Stomach (tissue), 9 donors: Measurements from ENCODE around the gene C3orf22. TPM values are rescaled to one million over a fixed set of nuclear protein-coding genes. Genes with fewer than 3 reads are reported as not detected.

Experiments used
- DNase-seq, 2 donors: peaks; one replicate each; pipeline versions ENCODE4 v3.0.0 to v3.0.0-alpha.2; 2013 to 2019
- H3K27ac ChIP-seq, 5 donors: fragments of 200-600 bp in 4 of 5; sonication (generic) in 4 of 5; one replicate each; pipeline ENCODE4 v1.5.1; 2013 to 2019; ENCODE audit warnings: mild to moderate bottlenecking in 1 of 5, moderate library complexity in 1 of 5
- H3K27me3 ChIP-seq, 3 donors: fragments of 200-600 bp; sonication (generic); one replicate each; pipeline ENCODE4 v1.5.1; 2017 to 2019; ENCODE audit warnings: mixed run types in 1 of 3
- H3K36me3 ChIP-seq, 4 donors: fragments of 200-600 bp; sonication (generic); 1 replicate in 3 of 4; 2 replicates in 1 of 4; pipeline ENCODE4 v1.5.1; 2016 to 2019
- H3K4me1 ChIP-seq, 4 donors: fragments of 200-600 bp; sonication (generic); one replicate each; pipeline ENCODE4 v1.5.1; 2016 to 2019
- H3K4me3 ChIP-seq, 4 donors: fragments of 200-600 bp; sonication (generic) in 3 of 4; one replicate each; pipeline ENCODE4 v1.5.1; 2016 to 2019; ENCODE audit warnings: mild to moderate bottlenecking in 1 of 4
- H3K9me3 ChIP-seq, 4 donors: fragments of 200-600 bp; sonication (generic); one replicate each; pipeline ENCODE4 v1.5.1; 2016 to 2019
- EP300 ChIP-seq: sonication (generic); formaldehyde crosslinking; IDR thresholded peaks from one replicate; pipeline ENCODE4 v1.6.1; 2017; ENCODE audit warnings: antibody characterized with exemption
- POLR2A ChIP-seq, 4 donors: fragments of 450-650 bp; IDR thresholded peaks; one replicate each; pipeline ENCODE4 v1.6.1; 2016; ENCODE audit warnings: antibody characterized with exemption in 4 of 4, control low read depth in 2 of 4, mild to moderate bottlenecking in 1 of 4, moderate library complexity in 1 of 4
- POLR2AphosphoS5 ChIP-seq, 3 donors: sonication (generic); formaldehyde crosslinking; IDR thresholded peaks; one replicate each; pipeline ENCODE4 v1.6.1; 2016; ENCODE audit warnings: antibody characterized with exemption in 3 of 3
- WGBS, 5 donors: extraction: QIAGEN DNeasy Blood & Tissue Kit in 3 of 5; methylation state at CpG; one replicate each; pipeline versions ENCODE4 v1.1.5 to v1.1.7; 2013 to 2018; 5-methylcytosine and 5-hydroxymethylcytosine counted together
- intact Hi-C: fragments of 100-400 bp; cut with DNase I; formaldehyde crosslinking; loops from one replicate; pipeline ENCODE4 v1.15.1; 2023; ENCODE audit warnings: low total_unique reads
- polyA plus RNA-seq, 3 donors: library from polyadenylated mRNA; stranded (reverse); fragments of 200-250 nt; gene quantifications; one replicate each; pipeline ENCODE4 v1.2.3, GENCODE V29; 2013
- total RNA-seq, 5 donors: library from RNA; depleted of rRNA; stranded (reverse); fragments of >200 nt; gene quantifications; one replicate each; pipeline versions ENCODE4 v1.1.0 to v1.2.3, GENCODE V29; 2014 to 2016
- TF ChIP-seq, protein P1 (sequence below), 7 experiments: fragments of 450-650 bp in 4 of 7; fragments of 200-600 bp in 3 of 7; sonication (generic) in 3 of 7; IDR thresholded peaks; one replicate each; pipeline ENCODE4 v1.5.1; 2016 to 2019; ENCODE audit warnings: antibody characterized with exemption in 7 of 7, control low read depth in 2 of 7, mild to moderate bottlenecking in 1 of 7
- donor health status: healthy with polysubstance abuse.
- donor health status: Bipolar disorder and iron deficiency.
- donor health status: healthy.

Gene C3orf22
- total and polyA plus RNA-seq, 8 donors, result not detected

DNA sequence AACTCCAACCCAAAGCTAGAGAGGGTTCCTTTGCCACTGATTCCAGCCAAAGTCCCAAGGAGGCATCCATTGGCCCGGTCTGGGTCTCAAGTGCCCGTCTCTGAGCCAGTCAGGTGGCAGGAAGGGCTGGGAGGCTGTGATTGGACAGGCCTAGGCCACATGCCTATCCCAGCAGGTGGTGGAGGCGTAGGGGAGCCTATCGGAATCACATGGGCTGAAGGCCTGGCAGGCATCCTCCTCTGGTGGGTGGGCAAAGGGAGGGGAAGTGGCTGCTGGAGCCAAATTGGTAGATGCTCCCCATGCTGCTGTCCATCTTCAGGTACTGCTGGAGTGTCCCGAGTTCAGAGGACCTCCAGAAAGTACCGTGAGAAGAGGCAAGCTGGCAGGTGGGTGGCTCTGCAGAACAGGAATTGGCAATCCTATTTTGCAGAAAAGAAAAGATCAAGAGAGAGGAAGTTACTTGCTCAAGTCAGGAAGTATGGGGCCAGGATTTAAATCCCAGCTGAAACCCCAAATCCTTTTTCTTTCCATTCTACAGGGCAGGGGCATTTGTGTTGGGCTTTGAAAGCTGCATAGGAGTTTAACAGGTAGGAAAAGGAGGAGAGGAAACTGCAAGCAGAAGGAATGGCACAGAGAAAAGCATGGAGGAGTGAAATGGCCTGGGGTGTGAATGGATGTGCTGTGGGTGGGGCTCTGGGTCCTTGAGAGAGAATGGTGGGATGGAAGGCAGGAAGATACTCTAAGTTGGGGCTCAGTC is 31.1 kb downstream of the C3orf22 start:
- H3K4me3 ChIP-seq, result no peak overlapping the region
- WGBS, 5 donors, result 71 to 82% (median 81%) methylated on average over 6 of the region's 6 CpGs
- no peaks in the 10 kb centered on the region for H3K36me3 ChIP-seq
- intact Hi-C loops, result no loop called here
- H3K9me3 ChIP-seq, result no peaks in the 10 kb centered on the region
- no peak for DNase-seq
- TF ChIP-seq POLR2AphosphoS5 (IDR thresholded peaks at IDR 0.05), result no peak
- TF ChIP-seq EP300, result no peak
- TF ChIP-seq POLR2A (IDR thresholded peaks at IDR 0.05), result no peak
- TF ChIP-seq, protein P1, sequence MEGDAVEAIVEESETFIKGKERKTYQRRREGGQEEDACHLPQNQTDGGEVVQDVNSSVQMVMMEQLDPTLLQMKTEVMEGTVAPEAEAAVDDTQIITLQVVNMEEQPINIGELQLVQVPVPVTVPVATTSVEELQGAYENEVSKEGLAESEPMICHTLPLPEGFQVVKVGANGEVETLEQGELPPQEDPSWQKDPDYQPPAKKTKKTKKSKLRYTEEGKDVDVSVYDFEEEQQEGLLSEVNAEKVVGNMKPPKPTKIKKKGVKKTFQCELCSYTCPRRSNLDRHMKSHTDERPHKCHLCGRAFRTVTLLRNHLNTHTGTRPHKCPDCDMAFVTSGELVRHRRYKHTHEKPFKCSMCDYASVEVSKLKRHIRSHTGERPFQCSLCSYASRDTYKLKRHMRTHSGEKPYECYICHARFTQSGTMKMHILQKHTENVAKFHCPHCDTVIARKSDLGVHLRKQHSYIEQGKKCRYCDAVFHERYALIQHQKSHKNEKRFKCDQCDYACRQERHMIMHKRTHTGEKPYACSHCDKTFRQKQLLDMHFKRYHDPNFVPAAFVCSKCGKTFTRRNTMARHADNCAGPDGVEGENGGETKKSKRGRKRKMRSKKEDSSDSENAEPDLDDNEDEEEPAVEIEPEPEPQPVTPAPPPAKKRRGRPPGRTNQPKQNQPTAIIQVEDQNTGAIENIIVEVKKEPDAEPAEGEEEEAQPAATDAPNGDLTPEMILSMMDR (IDR thresholded peaks at IDR 0.05), result no peak
- no peak overlapping the region for H3K27ac ChIP-seq
- H3K27me3 ChIP-seq, result peaks cover 0 to 41% (median 20%) of the 10 kb centered on the region in 3 donors
- H3K4me1 ChIP-seq, result peaks cover 14 to 32% (median 18%) of the 10 kb centered on the region in 4 donors

DNA sequence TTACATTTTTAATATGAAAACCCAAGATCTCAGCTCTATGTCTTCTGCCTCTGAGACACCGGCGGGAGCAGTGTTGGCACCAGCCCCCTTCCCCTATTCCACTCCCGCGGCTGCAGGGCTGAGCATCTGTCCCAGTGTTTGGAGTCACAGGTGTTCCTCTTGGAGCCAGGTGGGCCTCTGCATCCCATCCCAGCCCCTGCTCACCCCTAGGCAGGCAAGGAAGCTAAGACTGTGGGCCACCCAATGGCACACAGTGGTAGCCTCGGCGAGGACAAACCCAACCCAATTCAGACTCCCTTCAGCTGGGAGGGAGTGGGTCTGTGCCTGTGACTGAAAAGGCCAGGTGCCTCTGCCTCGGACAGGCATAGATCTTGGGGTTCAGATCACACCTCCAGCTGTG is 31.7 kb downstream of the C3orf22 start:
- no peaks in the 10 kb centered on the region for H3K9me3 ChIP-seq
- H3K4me1 ChIP-seq, result peaks cover 14 to 36% (median 22%) of the 10 kb centered on the region in 4 donors
- H3K36me3 ChIP-seq, result no peaks in the 10 kb centered on the region
- H3K27me3 ChIP-seq, result peaks cover 0 to 45% (median 20%) of the 10 kb centered on the region in 3 donors
- TF ChIP-seq EP300 (no peak), POLR2AphosphoS5 (IDR thresholded peaks at IDR 0.05) (no peak), POLR2A (IDR thresholded peaks at IDR 0.05) (no peak)
- TF ChIP-seq, protein P1 (IDR thresholded peaks at IDR 0.05), result no peak
- DNase-seq, result no peak
- no peak overlapping the region for H3K27ac ChIP-seq
- intact Hi-C loops, result no loop called here
- H3K4me3 ChIP-seq, result no peak overlapping the region
- 82 to 92% (median 91%) methylated on average over 5 to 7 of the region's 7 CpGs for WGBS, 5 donors

DNA sequence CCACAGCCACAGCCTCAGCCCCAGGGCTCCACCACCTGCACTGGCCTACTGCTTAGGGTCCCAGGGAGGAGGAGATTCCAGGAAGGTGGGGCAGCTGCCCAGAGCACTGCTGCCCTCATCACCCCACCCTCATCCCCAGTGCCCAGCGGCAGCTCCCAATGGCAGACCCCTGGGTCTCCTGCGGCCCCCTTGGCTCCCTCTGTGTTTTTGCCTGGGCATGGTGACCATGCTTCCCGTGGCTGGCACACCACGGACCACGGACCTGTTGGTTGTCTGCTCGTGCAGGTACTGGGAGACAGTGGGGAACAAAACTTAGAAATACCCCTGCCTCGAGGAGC is 32.1 kb downstream of the C3orf22 start:
- no peak overlapping the region for H3K4me3 ChIP-seq
- no peaks in the 10 kb centered on the region for H3K36me3 ChIP-seq
- TF ChIP-seq POLR2A (IDR thresholded peaks at IDR 0.05) (no peak), EP300 (no peak), POLR2AphosphoS5 (IDR thresholded peaks at IDR 0.05) (no peak)
- TF ChIP-seq, protein P1 (IDR thresholded peaks at IDR 0.05), result no peak
- peaks cover 0 to 45% (median 20%) of the 10 kb centered on the region in 3 donors for H3K27me3 ChIP-seq
- H3K9me3 ChIP-seq, result no peaks in the 10 kb centered on the region
- DNase-seq, result no peak
- 80 to 89% (median 86%) methylated on average over 5 to 7 of the region's 7 CpGs for WGBS, 5 donors
- H3K4me1 ChIP-seq, result peaks cover 14 to 36% (median 22%) of the 10 kb centered on the region in 4 donors
- no peak overlapping the region for H3K27ac ChIP-seq
- intact Hi-C loops, result no loop called here

DNA sequence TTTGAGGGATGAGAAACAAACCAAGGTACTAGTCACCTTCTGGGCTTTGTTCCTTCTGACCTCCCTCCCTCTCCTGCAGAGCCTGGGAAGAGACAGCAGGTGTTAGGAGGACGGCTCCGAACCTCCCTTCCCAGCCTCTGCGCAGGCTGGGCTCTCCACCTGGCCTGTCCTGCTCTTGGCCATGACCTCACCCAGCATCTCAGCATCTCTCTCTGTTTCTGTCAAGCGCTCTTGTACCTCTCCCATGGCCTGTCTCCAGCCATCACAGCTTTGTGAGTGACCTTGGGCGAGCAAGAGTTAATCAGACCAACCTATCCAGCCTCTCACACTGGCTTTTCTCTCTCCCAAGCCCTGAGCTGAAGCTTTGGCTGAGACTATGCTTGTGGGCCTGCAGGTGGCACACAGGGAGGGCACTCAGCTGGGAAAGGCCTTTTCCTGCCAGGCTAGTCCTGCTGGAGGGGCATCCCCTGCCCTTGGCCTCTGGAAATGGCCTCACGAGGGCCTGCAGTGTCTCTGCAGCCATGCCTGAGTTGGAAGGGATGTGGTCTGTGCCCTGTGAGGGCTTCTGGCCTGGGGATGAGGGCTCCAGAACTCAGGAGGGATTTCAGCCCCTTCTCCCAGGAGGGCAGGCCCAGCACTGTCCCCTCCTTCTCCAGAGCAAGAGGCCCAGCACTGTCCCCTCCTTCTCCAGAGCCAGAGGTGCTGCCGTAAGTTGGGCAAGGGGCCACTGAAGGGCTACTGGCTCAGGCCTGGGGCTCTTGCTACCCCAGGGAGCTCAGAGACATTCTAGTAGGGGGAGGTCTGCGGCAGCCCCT is 32.7 kb downstream of the C3orf22 start:
- intact Hi-C loops, result no loop called here
- TF ChIP-seq EP300 (no peak), POLR2AphosphoS5 (IDR thresholded peaks at IDR 0.05) (no peak), POLR2A (IDR thresholded peaks at IDR 0.05) (no peak)
- TF ChIP-seq, protein P1 (IDR thresholded peaks at IDR 0.05), result no peak
- DNase-seq, result no peak
- Histone ChIP-seq H3K36me3 (no peaks in the 10 kb centered on the region), H3K4me3 (no peak overlapping the region), H3K27me3 (peaks cover 0 to 45% (median 20%) of the 10 kb centered on the region in 3 donors), H3K27ac (no peak overlapping the region), H3K9me3 (no peaks in the 10 kb centered on the region), H3K4me1 (peaks cover 14 to 36% (median 22%) of the 10 kb centered on the region in 4 donors)
- WGBS, 5 donors, result 84 to 93% (median 85%) methylated on average over 6 to 8 of the region's 8 CpGs
